Skin of body (tissue), 2 donors: ENCODE results near the gene SERPINB6. TPM values are rescaled to one million over a fixed set of nuclear protein-coding genes. Genes with fewer than 3 reads are reported as not detected.
"Not testable (repeated sequence)": the region's sequence is repeated elsewhere in the genome, so short reads cannot be mapped to it uniquely, and the experiment has no call there.

Experiments
- DNase-seq: peaks from one replicate; lab custom pipeline; 2025; lab: John Stamatoyannopoulos, UW
- total RNA-seq: library from RNA; depleted of rRNA; stranded (reverse); fragments of >200 nt; gene quantifications from one replicate; pipeline ENCODE4 v1.2.3, GENCODE V29; 2014

Gene SERPINB6
- total RNA-seq, 1 donor from 2014 or later = 36.9 TPM

DNA sequence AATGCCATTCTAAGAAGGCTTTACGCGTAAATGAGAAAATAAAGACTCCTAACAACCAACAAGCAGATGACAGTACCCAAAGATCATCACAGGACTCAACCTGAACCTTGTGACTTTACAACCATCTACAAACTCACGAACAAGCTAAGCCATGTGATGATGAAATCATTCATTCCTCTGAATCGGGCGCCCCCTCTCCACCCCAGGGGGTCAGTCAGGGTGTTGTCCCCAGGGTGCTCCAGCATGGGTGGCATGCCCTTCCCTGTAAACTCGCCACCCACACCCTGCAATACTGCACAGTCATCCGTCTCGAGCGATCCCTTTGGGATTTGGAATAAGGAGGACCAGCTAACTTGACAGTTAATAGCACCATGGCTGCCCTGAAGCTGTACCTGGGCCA lies 12.6 kb downstream of the SERPINB6 start:
- DNase-seq = no peak

DNA sequence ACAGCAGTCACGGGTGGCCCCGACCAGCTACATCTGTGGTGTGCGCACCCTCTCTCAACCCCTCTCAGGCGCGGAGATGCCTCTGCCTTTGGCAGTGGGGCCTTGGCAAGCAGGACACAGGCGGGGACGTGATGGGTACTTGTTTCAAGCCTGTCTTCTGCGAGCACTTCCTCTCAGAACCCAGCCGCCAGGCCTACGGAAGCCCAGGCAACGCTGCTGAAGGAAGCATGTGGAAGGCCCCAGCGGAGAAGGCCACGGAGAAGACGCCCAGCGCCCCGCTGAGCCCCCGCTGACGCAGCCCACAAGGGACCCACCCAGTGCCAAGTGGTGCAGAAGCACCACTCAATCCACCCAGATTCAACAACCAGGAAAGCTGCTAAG lies 13.0 kb downstream of the SERPINB6 start:
- no peak for DNase-seq

DNA sequence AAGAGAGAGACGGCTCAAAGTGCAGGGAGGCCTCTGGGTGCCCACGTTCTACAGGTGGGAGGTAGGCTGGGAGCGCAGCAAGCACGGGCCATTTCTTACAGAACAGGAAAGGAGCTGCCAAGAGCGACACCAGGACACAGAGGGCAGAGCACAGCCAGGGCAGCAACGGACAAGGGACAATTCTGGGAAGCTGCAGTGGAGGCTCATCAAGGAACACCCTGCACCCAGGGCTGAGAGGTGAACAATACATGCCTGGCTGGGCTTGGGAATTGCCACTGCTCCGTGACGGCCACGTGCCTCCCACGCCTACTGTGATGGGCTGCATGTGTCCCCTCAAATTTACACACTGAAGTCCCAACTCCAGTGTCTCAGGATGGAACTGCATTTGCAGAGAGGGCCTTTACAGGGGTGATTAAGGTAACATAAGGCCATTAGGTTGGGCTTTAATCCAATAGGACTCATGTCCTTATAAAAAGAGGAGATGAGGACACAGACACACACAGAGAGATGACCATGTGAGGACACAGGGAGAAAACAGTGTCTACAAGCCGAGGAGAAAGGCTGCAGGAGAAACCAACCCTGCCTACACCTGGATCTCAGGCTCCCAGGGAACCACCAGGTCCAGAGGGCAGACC lies 13.6 kb downstream of the SERPINB6 start:
- DNase-seq = no peak

DNA sequence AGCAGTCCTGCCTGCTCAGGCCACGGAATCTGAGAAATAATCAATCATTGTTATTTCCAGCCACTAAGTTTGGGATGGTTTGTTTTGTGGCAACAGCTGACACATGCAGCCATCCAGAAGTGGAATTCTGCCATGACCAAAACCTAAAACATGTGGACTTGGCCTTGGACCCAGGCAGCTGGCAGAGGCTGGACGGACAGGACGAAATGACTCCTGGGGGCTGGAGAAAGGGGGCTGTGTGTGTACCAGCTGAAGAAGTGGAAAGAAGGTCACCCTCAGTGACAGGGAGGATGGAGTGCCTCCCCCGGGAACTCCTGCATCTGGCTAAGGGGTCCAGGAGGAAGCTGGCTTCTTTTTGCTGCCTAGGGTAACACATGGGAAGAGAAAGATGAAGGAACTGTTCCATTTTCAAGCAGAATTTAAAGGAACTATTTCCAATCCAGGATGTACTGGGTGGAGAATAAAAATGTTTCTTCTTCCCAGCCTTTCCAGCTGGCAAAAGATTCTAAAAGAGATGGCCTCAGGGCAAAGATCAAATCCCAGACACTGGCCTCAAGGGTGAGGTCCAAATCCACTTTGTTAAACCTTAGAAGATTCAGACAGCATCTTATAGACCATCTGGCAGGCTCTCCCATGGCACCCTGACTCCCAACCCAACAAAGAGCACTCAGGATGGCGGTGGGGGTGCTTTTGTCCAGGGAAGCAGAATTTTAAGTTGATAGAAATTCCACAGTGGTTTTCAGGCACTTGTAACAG lies 14.3 kb downstream of the SERPINB6 start:
- no peak for DNase-seq

DNA sequence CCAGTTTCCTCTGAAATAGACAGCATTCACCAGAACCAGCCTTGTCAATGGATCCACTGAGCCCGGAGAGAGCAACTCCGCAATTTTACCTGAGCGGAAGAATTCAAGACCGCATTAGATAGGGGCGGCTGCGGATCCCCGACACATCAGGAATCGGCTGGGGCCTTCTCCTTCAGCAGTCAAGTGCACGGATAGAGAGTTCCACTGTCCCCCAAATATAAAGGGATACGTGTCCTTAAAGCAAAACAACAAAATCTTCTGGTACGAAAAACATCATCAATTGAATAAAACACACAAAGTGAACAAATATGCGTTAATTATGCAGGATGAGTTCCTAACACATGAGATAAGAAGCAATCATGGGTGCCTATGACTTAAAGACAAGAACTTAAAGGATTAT lies 18.3 kb downstream of the SERPINB6 start:
- DNase-seq = no peak

DNA sequence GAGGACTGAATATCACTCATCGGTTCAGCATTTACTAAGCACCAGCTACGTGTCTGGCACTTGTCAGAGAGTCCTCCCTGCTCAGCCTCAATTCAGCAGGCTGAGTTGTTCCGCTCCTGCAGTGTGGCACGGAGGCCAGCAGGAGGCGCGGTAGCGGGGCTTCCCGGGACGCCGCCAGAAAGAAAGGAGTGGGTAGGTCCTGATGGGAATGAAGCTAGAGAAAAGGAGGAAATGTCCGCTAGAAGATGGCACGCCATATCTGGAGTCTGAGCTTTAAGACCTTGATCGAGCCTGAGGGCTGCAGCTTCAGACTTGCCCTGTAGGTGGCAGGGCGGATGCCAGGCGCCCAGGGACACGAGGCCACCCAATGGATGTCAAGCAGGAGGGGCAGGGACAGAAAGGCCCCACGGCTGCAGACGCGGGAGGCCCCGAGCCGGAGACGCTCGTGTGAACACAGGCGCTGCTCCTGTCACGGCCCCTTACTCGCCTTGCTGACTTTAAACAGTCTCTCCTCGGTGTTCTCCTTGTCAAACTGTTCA lies 18.7 kb downstream of the SERPINB6 start:
- DNase-seq = peak; percentile 77

DNA sequence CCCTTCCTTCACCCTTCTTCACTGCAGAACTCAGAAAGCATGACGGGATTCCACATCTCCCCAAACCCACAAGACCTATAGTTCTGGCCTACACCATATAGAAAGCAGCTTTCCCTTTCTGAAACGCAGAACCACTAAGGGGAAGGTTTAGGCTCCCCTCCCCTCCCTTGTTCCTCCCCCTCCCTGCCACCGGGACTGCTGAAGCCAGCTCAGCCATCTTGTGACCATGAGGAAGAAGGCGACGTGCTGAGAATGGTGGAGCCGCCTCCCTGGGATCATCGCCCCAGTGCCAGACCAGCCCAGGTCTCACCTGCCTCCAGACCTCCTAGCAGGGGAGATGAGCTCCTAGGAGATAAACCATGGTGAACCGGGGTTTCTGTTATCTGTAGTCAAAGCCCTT lies 19.6 kb downstream of the SERPINB6 start:
- no peak for DNase-seq

DNA sequence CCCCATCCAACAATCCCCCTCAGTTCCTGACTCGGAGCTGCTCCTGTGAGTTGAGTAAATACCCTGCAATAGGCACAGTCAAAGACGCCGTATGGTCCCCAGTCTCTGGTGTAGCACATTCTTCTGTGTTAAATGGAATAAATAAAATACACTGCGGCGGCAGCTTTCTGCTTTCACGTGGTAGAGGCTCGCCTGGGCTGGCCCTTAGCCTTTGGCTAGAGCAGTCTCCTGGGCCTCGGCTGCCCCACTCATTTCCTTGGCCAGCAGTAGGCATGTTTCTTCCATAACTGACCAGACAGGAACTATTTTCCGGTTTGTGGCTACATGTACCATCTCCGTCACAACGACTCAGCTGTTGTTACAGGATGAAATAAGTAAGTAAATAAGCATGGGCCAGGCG lies 20.7 kb downstream of the SERPINB6 start:
- no peak for DNase-seq

DNA sequence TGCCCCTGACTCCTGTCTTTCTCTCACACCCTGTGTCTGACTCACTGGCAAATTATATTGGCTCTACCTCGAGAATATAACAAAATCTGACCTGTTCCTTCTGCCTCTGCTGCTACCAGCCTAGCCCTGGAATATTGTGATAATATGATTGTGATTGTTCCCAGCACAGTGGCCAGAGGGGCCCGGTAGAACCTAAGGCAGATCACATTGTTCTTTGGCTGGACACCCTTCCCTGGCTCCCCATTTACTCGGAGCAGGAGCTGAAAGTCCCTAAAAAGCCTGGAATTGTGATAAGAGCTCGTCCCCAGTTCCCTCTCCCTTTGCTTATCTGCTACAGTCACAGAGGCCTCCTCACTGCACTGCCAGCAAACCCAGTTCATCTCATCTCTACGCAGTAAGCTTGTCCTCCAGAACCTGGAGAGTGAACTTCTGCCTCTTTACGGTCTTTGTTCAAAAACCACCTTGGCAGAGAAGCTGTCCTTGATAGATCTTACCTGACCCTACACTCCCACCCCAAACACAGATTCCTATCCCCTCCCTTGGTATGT lies 21.8 kb downstream of the SERPINB6 start:
- DNase-seq = no peak

DNA sequence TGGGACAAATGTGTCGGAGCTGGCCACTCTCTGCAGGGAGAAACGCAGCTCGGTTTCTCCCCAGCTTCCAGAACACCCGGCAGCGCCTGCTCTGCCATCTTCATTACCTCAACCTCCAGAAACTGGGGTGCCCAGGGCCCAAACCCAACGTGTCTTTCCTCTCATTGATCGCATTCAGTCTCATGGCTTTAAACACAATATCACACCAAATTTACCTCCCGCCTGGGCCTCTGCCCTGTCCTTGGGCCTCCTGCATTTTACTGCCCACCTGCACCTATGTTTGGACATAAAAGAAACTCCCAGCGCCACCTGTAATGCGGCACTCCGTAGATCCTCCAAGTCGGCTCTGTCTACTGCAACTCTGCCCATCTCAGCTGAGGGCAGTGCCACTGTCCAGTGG lies 22.2 kb downstream of the SERPINB6 start:
- DNase-seq = no peak

DNA sequence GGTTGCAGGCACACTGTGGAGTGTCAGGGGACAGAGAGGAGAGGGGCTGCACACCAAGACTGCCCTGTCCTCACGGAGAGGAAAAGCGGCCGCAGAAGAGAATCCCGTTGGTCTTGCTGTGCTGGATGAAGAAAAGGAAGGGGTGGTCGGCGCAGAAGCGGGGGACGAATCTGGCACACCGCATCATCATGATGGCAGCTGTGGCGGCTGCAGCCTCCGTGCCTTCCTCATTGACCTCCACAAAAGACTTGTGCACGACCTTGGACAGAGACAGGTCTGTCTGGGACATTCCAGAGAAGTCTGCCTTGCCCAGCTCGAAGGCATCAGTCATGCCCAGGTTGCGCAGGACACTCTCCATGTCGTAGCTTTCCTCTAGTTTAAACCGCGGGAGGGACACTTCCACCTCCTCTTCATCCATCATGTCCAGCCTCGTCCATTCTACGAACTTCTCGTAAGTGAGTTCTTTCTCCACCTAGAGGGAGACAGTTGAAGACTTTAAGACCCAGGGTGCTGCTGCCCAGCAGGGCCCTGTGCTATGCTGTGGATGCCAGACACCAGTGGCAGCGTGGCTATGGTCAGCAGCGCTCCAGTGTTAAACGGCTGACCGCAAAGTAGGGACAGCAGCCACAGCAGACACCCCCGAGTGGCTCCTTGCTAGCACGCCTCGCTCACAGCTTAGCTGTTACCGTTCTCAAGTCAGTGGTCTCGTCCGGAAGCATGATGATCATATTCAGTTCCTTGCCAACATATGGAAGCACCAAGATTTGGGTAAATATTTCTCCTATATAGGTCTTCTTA lies 22.9 kb downstream of the SERPINB6 start:
- DNase-seq = no peak

DNA sequence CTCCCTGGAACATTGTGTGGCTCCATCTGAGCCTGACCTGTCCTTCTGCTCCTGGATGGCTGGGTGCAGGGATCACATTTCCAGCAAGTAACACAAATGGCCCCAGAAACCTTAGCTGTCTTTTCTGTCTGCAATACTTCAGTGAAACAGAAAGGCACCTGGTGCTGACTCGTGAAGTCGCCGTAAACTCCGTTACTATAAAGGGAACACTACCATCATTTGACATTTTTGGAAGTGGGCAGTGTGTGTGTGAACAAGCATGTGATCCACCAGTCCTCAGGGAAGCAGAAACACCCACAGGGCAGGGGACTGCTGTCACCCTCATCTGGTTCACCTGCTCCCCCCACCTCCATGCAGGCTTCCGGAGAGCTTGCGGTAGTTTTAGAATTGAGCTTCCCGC lies 23.9 kb downstream of the SERPINB6 start:
- no peak for DNase-seq

DNA sequence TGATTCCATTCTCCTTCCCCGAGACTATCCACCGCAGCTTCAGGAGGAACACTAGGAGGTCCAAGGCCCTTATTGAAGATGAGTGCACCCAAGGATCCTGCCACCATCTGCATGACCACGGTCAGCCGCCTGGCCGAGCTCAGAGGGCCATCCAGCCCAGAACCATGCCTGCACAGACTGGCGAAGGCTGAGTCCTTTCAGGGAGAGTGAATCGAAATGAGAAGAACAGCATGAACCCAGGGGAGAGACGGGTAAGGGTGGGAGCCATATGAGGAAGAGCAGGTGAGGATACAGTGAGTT lies 26.3 kb downstream of the SERPINB6 start:
- DNase-seq = no peak

DNA sequence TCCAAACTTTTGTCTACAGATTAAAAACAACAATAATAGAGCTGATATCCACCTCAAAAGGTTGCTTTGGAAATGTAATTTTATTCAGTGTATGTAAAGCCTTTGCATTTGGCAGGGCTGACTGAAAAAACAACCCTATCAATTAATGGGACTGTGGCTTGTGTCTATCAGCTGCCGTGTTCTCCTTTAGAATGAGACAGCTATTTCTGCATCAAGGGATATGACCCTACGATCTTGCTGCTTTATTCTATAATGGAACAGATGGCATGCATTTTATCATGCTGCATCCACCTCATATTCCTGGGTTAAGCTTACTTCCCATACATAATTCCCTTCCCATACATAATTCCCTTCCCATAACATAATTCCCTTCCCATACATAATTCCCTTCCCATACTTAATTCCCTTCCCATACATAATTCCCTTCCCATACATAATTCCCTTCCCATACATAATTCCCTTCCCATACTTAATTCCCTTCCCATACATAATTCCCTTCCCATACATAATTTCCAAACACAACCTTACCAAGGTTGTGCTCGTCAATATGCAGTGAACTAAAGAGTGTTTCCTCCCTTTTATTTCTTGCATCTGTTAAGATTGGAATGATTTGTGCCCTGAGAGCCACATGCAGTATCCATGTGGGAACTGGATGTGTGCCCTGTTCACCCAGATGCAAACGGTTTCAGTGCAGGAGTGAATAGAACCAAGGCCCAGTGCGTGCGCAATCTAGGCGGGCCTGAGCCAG lies 26.8 kb downstream of the SERPINB6 start:
- DNase-seq = no peak

DNA sequence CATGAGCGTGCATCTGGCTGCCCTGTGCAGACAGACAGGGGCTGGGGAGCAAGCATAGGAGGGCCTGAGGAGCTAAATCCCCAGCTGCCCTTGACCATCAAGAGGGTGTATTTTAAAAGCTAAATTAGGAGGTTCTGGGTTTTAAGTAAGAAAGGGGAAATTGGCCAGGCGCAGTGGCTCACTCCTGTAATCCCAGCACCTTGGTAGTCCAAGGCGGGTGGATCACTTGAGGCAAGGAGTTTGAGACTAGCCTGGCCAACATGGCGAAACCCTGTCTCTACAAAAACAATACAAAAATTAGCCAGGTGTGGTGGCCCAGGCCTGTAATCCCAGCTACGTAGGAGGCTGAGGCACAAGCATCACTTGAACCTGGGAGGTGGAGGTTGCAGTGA lies 27.8 kb downstream of the SERPINB6 start:
- no peak for DNase-seq

DNA sequence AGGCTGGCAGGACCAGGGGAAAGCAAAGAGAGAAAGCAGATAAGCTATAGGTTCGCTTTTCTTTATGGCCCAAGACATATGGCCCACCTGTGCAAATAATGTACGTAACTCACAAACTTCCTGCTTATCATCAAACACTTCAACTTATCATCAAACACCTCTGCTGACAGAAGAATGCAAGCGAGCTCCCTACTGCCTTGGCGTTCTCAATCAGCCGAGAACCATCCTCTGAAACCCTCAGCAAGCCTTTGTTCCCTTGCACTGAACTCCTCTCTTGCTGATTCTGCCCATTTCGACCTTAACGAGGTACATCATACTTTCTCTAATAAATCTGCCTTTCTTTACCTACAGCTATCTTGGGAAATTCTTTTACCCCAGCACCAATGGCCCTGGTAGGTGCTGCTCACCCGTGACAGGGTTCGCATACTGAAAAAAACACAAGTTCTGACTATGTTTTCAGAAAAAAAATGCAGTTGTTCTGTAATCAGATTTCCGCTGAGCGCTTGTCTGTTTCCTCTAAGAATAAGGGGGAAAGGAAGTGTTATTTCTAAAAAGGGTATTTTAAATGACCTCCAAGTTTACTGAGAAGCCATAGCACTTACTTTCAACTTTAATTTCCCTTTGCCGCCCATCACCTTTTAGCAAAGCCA lies 28.3 kb downstream of the SERPINB6 start:
- DNase-seq = no peak

DNA sequence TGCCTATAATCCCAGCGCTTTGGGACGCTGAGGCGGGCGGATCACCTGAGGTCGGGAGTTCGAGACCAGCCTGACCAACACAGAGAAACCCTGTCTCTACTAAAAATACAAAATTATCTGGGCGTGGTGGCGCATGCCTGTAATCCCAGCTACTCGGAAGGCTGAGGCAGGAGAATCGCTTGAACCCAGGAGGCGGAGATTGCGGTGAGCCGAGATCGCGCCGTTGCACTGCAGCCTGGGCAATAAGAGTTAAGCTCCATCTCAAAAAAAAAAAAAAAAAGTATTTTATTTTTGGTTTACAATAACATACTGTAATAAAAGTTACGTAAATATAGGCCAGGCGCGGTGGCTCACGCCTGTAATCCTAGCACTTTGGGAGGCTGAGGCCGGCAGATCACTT lies 29.3 kb downstream of the SERPINB6 start:
- DNase-seq = not testable (repeated sequence)

DNA sequence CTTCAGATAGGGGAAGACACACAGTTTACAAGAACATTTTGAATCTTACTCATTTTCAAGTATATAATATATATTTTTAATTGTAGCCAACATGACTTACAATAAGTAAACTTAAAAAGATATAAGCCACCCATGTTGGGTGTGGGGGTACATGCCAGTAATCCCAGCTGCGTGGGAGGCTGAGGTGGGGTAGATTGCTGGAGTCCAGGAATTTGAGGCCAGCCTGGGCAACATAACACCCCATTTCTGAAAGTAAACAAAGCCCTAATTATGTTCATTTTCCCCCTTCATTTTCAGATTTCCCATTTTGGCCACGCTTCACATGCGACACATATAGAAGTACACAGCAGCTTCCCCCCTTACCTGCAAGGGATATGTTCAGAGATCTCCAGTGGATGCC lies 30.5 kb downstream of the SERPINB6 start:
- no peak for DNase-seq

DNA sequence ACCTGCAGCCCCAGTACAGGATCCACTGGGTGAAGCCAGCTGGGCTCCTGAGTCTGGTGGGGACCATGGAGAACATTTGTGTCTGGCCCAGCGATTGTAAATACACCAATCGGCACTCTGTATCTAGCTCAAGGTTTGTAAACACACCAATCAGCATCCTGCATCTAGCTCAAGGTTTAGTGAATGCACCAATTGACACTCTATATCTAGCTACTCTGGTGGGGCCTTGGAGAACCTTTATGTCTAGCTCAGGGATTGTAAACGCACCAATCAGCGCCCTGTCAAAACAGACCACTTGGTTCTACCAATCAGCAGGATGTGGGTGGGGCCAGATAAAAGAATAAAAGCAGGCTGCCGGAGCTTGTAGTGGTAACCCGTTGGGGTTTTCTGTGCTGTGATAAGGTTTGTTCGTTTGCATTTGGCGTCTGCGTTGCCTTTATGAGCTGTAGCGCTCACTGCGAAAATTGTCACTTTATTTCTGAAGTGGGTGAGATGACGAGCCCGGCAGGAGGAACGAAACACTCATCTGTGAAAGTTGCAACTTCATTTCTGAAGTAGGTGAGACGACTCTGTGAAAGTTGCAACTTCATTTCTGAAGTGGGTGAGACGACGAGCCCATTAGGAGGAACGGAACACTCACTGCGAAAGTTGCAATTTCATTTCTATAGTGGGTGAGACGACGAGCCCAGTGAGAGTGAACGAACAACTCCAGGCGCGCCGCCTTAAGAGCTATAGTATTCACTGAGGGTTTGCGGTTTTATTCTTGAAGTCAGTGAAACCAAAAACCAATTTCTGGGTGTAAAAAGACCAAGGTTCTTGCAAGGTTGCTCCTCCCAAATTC lies 31.1 kb downstream of the SERPINB6 start:
- DNase-seq = no peak
